SK-N-SH treated with all-trans-retinoic acid at 6 μM for 48 hours (cell line): ENCODE results near the gene SLC7A8.

Source experiments
- ATAC-seq: fragments of 200-7000 bp; cut with Tn5 transposase; 3 replicates; pipeline ENCODE4 v1.9.1; 2020; ENCODE audit warnings: mild to moderate bottlenecking, moderate library complexity
- BACH2 ChIP-seq: fragments of 250-450 bp; sonication (Bioruptor Pico); IDR thresholded peaks from 2 replicates; pipeline ENCODE4 v1.9.0; 2021; ENCODE audit warnings: mild to moderate bottlenecking, borderline replicate concordance
- CREB5 ChIP-seq: fragments of 250-450 bp; sonication (Bioruptor Pico); IDR thresholded peaks from 2 replicates; pipeline ENCODE4 v1.5.1; 2020; ENCODE audit warnings: low read depth, mild to moderate bottlenecking, moderate library complexity
- CSDC2 ChIP-seq: fragments of 250-450 bp; sonication (Bioruptor Pico); IDR thresholded peaks from 2 replicates; pipeline ENCODE4 v1.5.0; 2020; ENCODE audit warnings: mild to moderate bottlenecking, moderate library complexity
- CSRNP3 ChIP-seq: fragments of 250-450 bp; sonication (Bioruptor Pico); IDR thresholded peaks from 2 replicates; pipeline ENCODE4 v1.5.1; 2021; ENCODE audit warnings: mild to moderate bottlenecking, moderate library complexity
- ESRRG ChIP-seq: fragments of 250-450 bp; sonication (Bioruptor Pico); IDR thresholded peaks from 2 replicates; pipeline ENCODE4 v1.6.1; 2021; ENCODE audit warnings: mild to moderate bottlenecking
- GLIS3 ChIP-seq: fragments of 250-450 bp; sonication (Bioruptor Pico); IDR thresholded peaks from 2 replicates; pipeline ENCODE4 v1.5.0; 2020; ENCODE audit warnings: mild to moderate bottlenecking, moderate library complexity
- ISL1 ChIP-seq: fragments of 250-450 bp; sonication (Bioruptor Pico); IDR thresholded peaks from 2 replicates; pipeline ENCODE4 v2.1.2; 2022; ENCODE audit warnings: mild to moderate bottlenecking, moderate library complexity
- OSR1 ChIP-seq: fragments of 250-450 bp; sonication (Bioruptor Pico); IDR thresholded peaks from 2 replicates; pipeline ENCODE4 v1.8.0; 2022; ENCODE audit warnings: moderate library complexity, mild to moderate bottlenecking, inconsistent platforms
- PATZ1 ChIP-seq: fragments of 250-450 bp; sonication (Bioruptor Pico); IDR thresholded peaks from 2 replicates; pipeline ENCODE4 v1.8.0; 2020; ENCODE audit warnings: mild to moderate bottlenecking, moderate library complexity, borderline replicate concordance
- POU6F1 ChIP-seq: fragments of 250-450 bp; sonication (Bioruptor Pico); IDR thresholded peaks from 2 replicates; pipeline ENCODE4 v1.8.0; 2021; ENCODE audit warnings: low read depth, mild to moderate bottlenecking, moderate library complexity, borderline replicate concordance
- RARB ChIP-seq: fragments of 250-450 bp; sonication (Bioruptor Pico); IDR thresholded peaks from 2 replicates; pipeline ENCODE4 v1.8.0; 2021; ENCODE audit warnings: mild to moderate bottlenecking, moderate library complexity
- SNAI2 ChIP-seq: fragments of 250-450 bp; sonication (Bioruptor Pico); IDR thresholded peaks from 2 replicates; pipeline ENCODE4 v1.5.0; 2020; ENCODE audit warnings: mild to moderate bottlenecking, moderate library complexity
- TCF4 ChIP-seq: fragments of 250-450 bp; sonication (Bioruptor Pico); IDR thresholded peaks from 2 replicates; pipeline ENCODE4 v1.8.0; 2021; ENCODE audit warnings: mild to moderate bottlenecking, moderate library complexity, borderline replicate concordance
- TOX ChIP-seq: fragments of 250-450 bp; sonication (Bioruptor Pico); IDR thresholded peaks from 2 replicates; pipeline ENCODE4 v1.8.0; 2021; ENCODE audit warnings: mild to moderate bottlenecking, moderate library complexity, borderline replicate concordance
- TSHZ2 ChIP-seq: fragments of 250-450 bp; sonication (Bioruptor Pico); IDR thresholded peaks from 2 replicates; pipeline ENCODE4 v1.5.0; 2020; ENCODE audit warnings: mild to moderate bottlenecking, moderate library complexity
- ZC3H10 ChIP-seq: fragments of 250-450 bp; sonication (Bioruptor Pico); IDR thresholded peaks from 2 replicates; pipeline ENCODE4 v1.5.1; 2021; ENCODE audit warnings: mild to moderate bottlenecking, moderate library complexity
- ZFP3 ChIP-seq: fragments of 250-450 bp; sonication (Bioruptor Pico); IDR thresholded peaks from 2 replicates; pipeline ENCODE4 v1.5.0; 2020; ENCODE audit warnings: mild to moderate bottlenecking, moderate library complexity
- ZFP30 ChIP-seq: fragments of 450-650 bp; formaldehyde crosslinking; IDR thresholded peaks from 2 replicates; pipeline ENCODE4 v1.5.0; 2022; ENCODE audit warnings: mild to moderate bottlenecking, moderate library complexity
- ZNF565 ChIP-seq: fragments of 450-650 bp; formaldehyde crosslinking; conservative IDR thresholded peaks from 2 replicates; pipeline ENCODE4 v1.5.0; 2020; ENCODE audit warnings: low read depth, mild to moderate bottlenecking, moderate library complexity
- ZNF70 ChIP-seq: fragments of 450-650 bp; formaldehyde crosslinking; IDR thresholded peaks from 2 replicates; pipeline ENCODE4 v1.5.0; 2020; ENCODE audit warnings: mild to moderate bottlenecking, moderate library complexity
- ZNF8 ChIP-seq: fragments of 450-650 bp; formaldehyde crosslinking; IDR thresholded peaks from 2 replicates; pipeline ENCODE4 v1.5.0; 2020; ENCODE audit warnings: mild to moderate bottlenecking, moderate library complexity

SLC7A8 gene

GRCh38 chr14:23103581-23103980 is 79.9 kb downstream of the SLC7A8 start:
- TF ChIP-seq CSRNP3 (CRISPR knock-in tag): no peak
- TF ChIP-seq GLIS3 (CRISPR knock-in tag): no peak
- no peak for TF ChIP-seq OSR1 (CRISPR knock-in tag)
- TF ChIP-seq ISL1 (CRISPR knock-in tag): no peak
- no peak for TF ChIP-seq PATZ1
- no peak for TF ChIP-seq BACH2 (CRISPR knock-in tag)
- no peak for TF ChIP-seq ZC3H10 (CRISPR knock-in tag)
- TF ChIP-seq CREB5 (CRISPR knock-in tag): no peak
- no peak for TF ChIP-seq RARB (CRISPR knock-in tag)
- TF ChIP-seq TSHZ2 (CRISPR knock-in tag): no peak
- no peak for TF ChIP-seq ZFP30 (CRISPR knock-in tag)
- no peak for TF ChIP-seq POU6F1
- no peak for ATAC-seq

GRCh38 chr14:23102801-23103200 is 80.7 kb downstream of the SLC7A8 start:
- TF ChIP-seq ZFP30 (CRISPR knock-in tag) (no peak), RARB (CRISPR knock-in tag) (no peak), PATZ1 (no peak), TOX (CRISPR knock-in tag) (no peak), SNAI2 (no peak), TCF4 (CRISPR knock-in tag) (no peak), ZNF565 (CRISPR knock-in tag) (no peak), ZNF8 (no peak), ZNF70 (CRISPR knock-in tag) (no peak), CREB5 (CRISPR knock-in tag) (no peak), ZFP3 (CRISPR knock-in tag) (no peak), ZC3H10 (CRISPR knock-in tag) (no peak), POU6F1 (no peak), BACH2 (CRISPR knock-in tag) (no peak), TSHZ2 (CRISPR knock-in tag) (no peak), ESRRG (CRISPR knock-in tag) (no peak), CSDC2 (CRISPR knock-in tag) (no peak), GLIS3 (CRISPR knock-in tag) (no peak)
- no peak for ATAC-seq
